GM23338 (cell line): ENCODE measurements around the gene CYTH3. TPM values are rescaled to one million over a fixed set of nuclear protein-coding genes. Genes with fewer than 3 reads are reported as not detected.

ENCODE experiments used
- ATAC-seq: fragments of 200-7000 bp; cut with Tn5 transposase; 3 replicates; pipeline ENCODE4 v1.9.1; 2020
- DNase-seq: peaks from one replicate; pipeline ENCODE4 v3.0.0-alpha.2; 2015; ENCODE audit warnings: low spot score
- H2AFZ ChIP-seq: fragments of 200-600 bp; sonication (generic); 2 replicates; pipeline ENCODE4 v1.8.0; 2016; ENCODE audit warnings: antibody characterized with exemption, mild to moderate bottlenecking, moderate library complexity
- H3F3A ChIP-seq: fragments of 200-600 bp; sonication (generic); replicated peaks from 2 replicates; pipeline ENCODE4 v1.8.0; 2017; ENCODE audit warnings: antibody characterized with exemption, mixed run types, low read depth
- H3K27ac ChIP-seq: fragments of 200-600 bp; sonication (generic); 2 replicates; pipeline ENCODE4 v1.6.1; 2016; ENCODE audit warnings: low read depth
- H3K27me3 ChIP-seq: fragments of 200-600 bp; sonication (generic); 2 replicates; pipeline ENCODE4 v1.8.0; 2016; ENCODE audit warnings: mild to moderate bottlenecking, mixed run types, moderate library complexity; ENCODE audit not compliant: insufficient read depth
- H3K36me3 ChIP-seq: fragments of 200-600 bp; sonication (generic); 2 replicates; pipeline ENCODE4 v1.8.0; 2016; ENCODE audit warnings: mild to moderate bottlenecking; ENCODE audit not compliant: insufficient read depth
- H3K4me1 ChIP-seq: fragments of 200-600 bp; sonication (generic); 2 replicates; pipeline ENCODE4 v1.8.0; 2016; ENCODE audit warnings: mild to moderate bottlenecking, moderate library complexity; ENCODE audit not compliant: insufficient read depth
- H3K4me2 ChIP-seq: fragments of 200-600 bp; sonication (generic); 2 replicates; pipeline ENCODE4 v1.7.1; 2017; ENCODE audit warnings: mixed run types
- H3K4me3 ChIP-seq: fragments of 200-600 bp; sonication (generic); 2 replicates; pipeline ENCODE4 v1.6.1; 2016; ENCODE audit warnings: mixed run types
- H3K79me2 ChIP-seq: fragments of 200-600 bp; sonication (generic); replicated peaks from 2 replicates; pipeline ENCODE4 v1.8.0; 2017; ENCODE audit warnings: mild to moderate bottlenecking; ENCODE audit not compliant: insufficient read depth
- H3K9me2 ChIP-seq: fragments of 200-600 bp; sonication (generic); 2 replicates; pipeline ENCODE4 v1.8.0; 2017; ENCODE audit not compliant: insufficient read depth
- H4K20me1 ChIP-seq: fragments of 200-600 bp; sonication (generic); replicated peaks from 2 replicates; pipeline ENCODE4 v1.8.0; 2017; ENCODE audit warnings: mild to moderate bottlenecking; ENCODE audit not compliant: insufficient read depth
- H3K27ac Mint-ChIP-seq: 2 replicates; pipeline ENCODE4 v1.8.0; 2020; ENCODE audit warnings: inconsistent platforms, mild to moderate bottlenecking, moderate library complexity, mixed read lengths
- H3K27me3 Mint-ChIP-seq: 3 replicates; pipeline ENCODE4 v1.8.0; 2022; ENCODE audit warnings: low read depth, mild to moderate bottlenecking, moderate library complexity, mixed read lengths, inconsistent platforms; ENCODE audit not compliant: insufficient read depth, poor library complexity
- H3K36me3 Mint-ChIP-seq: 3 replicates; pipeline ENCODE4 v1.8.0; 2021; ENCODE audit warnings: low read depth, mild to moderate bottlenecking, inconsistent platforms, moderate library complexity, mixed read lengths
- H3K4me1 Mint-ChIP-seq: 3 replicates; pipeline ENCODE4 v1.8.0; 2020; ENCODE audit warnings: mild to moderate bottlenecking, inconsistent platforms, mixed read lengths
- H3K4me3 Mint-ChIP-seq: 3 replicates; pipeline ENCODE4 v1.8.0; 2021; ENCODE audit warnings: moderate library complexity, mild to moderate bottlenecking, inconsistent platforms, mixed read lengths
- H3K9me3 Mint-ChIP-seq: 3 replicates; pipeline ENCODE4 v1.8.0; 2020; ENCODE audit warnings: moderate library complexity, mild to moderate bottlenecking, inconsistent platforms, mixed read lengths
- CREB1 ChIP-seq: fragments of 250-450 bp; sonication (Bioruptor Pico); IDR thresholded peaks from 2 replicates; pipeline ENCODE4 v1.5.0; 2020; ENCODE audit warnings: low read depth, mild to moderate bottlenecking, moderate library complexity
- CTCF ChIP-seq, 2 experiments: fragments of 200-600 bp in 1 of 2; sonication (generic) in 1 of 2; conservative IDR thresholded peaks; 2 replicates each; pipeline versions ENCODE4 v1.5.1 to v1.6.1; 2016 to 2017; ENCODE audit warnings: antibody characterized with exemption in 2 of 2, low read depth in 2 of 2, mild to moderate bottlenecking in 2 of 2, moderate library complexity in 1 of 2
- ETS1 ChIP-seq: IDR thresholded peaks from 2 replicates; pipeline ENCODE4 v1.6.1; 2016; ENCODE audit warnings: antibody characterized with exemption
- EZH2 ChIP-seq: fragments of 200-600 bp; sonication (generic); IDR thresholded peaks from one replicate; pipeline ENCODE4 v1.8.0; 2017; ENCODE audit warnings: antibody characterized with exemption, mild to moderate bottlenecking, low read depth; ENCODE audit not compliant: unreplicated experiment
- EZH2phosphoT487 ChIP-seq: fragments of 200-600 bp; sonication (generic); IDR thresholded peaks from one replicate; pipeline ENCODE4 v1.8.1; 2018; ENCODE audit warnings: antibody characterized with exemption; ENCODE audit not compliant: unreplicated experiment
- JUNB ChIP-seq: IDR thresholded peaks from one replicate; pipeline ENCODE4 v1.6.1; 2016; ENCODE audit warnings: antibody characterized with exemption; ENCODE audit not compliant: unreplicated experiment
- NANOG ChIP-seq: IDR thresholded peaks from 2 replicates; pipeline ENCODE4 v1.6.1; 2016; ENCODE audit warnings: antibody characterized with exemption, borderline replicate concordance
- POLR2AphosphoS5 ChIP-seq: IDR thresholded peaks from 2 replicates; pipeline ENCODE4 v1.6.1; 2016; ENCODE audit warnings: antibody characterized with exemption, low read depth
- STAT1 ChIP-seq: IDR thresholded peaks from one replicate; pipeline ENCODE4 v1.6.1; 2016; ENCODE audit warnings: antibody characterized with exemption; ENCODE audit not compliant: unreplicated experiment
- ZNF114 ChIP-seq: fragments of 250-450 bp; sonication (Bioruptor Pico); IDR thresholded peaks from 2 replicates; pipeline ENCODE4 v1.5.0; 2020; ENCODE audit warnings: mild to moderate bottlenecking, moderate library complexity
- ZNF331 ChIP-seq: fragments of 250-450 bp; sonication (Bioruptor Pico); IDR thresholded peaks from 2 replicates; pipeline ENCODE4 v1.5.0; 2020; ENCODE audit warnings: low read depth, mild to moderate bottlenecking, moderate library complexity
- ZNF462 ChIP-seq: fragments of 250-450 bp; sonication (Bioruptor Pico); IDR thresholded peaks from 2 replicates; pipeline ENCODE4 v1.5.0; 2020; ENCODE audit warnings: mild to moderate bottlenecking, moderate library complexity
- polyA plus RNA-seq: library from polyadenylated mRNA; unstranded; fragments of >200 nt; fragmentation: Nextera tagmentation; extraction: Ambion mirVana; gene quantifications from 2 replicates; pipeline ENCODE4 v1.2.1, GENCODE V29; 2016
- total RNA-seq: library from RNA; depleted of rRNA; stranded (reverse); fragments of >200 nt; shearing (Covaris generic); gene quantifications from 2 replicates; pipeline ENCODE4 v1.2.3, GENCODE V29; 2014
- TF ChIP-seq, protein P1 (sequence below): IDR thresholded peaks from one replicate; pipeline ENCODE4 v1.6.1; 2018; ENCODE audit warnings: antibody characterized with exemption; ENCODE audit not compliant: unreplicated experiment

The CYTH3 gene
- total and polyA plus RNA-seq, 2 experiments from 2014 or later = 4.6 to 15.3 TPM

DNA sequence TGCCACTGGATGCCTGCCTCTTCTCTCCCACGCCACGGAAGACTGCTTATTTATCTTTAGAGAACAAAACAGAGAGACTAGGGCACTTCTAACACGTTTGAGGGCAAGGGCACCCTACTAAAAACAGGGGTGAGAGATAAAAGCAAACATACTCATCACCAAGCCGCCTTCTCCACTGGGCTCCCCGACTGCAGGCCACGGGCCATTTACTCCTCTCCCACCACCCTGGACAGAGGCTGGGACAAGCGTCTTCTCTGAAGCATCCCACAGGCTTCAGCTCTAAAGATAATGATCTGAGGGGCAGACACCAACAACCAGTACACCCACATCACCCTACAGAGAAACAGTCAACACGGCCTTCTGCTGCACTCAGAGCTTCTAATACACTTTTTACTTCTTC is 78.7 kb downstream of the CYTH3 start:
- Histone ChIP-seq H3K4me1 (peaks cover 15% of the 10 kb centered on the region), H3K27ac (0 out of 2 replicates have a peak overlapping the region, but pooled peaks have one; percentile 55), H2AFZ (no peak overlapping the region), H3K36me3 (no peaks in the 10 kb centered on the region), H3F3A (no peaks in the 10 kb centered on the region), H3K79me2 (peaks cover 34% of the 10 kb centered on the region), H3K4me2 (no peak overlapping the region), H4K20me1 (no peaks in the 10 kb centered on the region), H3K27me3 (no peaks in the 10 kb centered on the region), H3K9me2 (no peaks in the 10 kb centered on the region), H3K4me3 (no peak overlapping the region)
- H3K36me3 Mint-ChIP-seq = peaks cover 2% of the 10 kb centered on the region; the same call in 1 of the 3 replicates
- no peaks in the 10 kb centered on the region for H3K9me3 Mint-ChIP-seq
- DNase-seq (no peak), ATAC-seq (no peak)
- no peak overlapping the region for H3K4me3 Mint-ChIP-seq
- H3K4me1 Mint-ChIP-seq = peaks cover 16% of the 10 kb centered on the region
- TF ChIP-seq JUNB (no peak), ZNF331 (CRISPR knock-in tag) (no peak), ZNF462 (CRISPR knock-in tag) (no peak), ETS1 (no peak), CREB1 (CRISPR knock-in tag) (no peak), EZH2 (no peak), ZNF114 (CRISPR knock-in tag) (no peak), STAT1 (no peak), POLR2AphosphoS5 (no peak), EZH2phosphoT487 (no peak), CTCF (conservative IDR thresholded peaks at IDR 0.05; ENCODE audit: low read depth in 2 of 2) (no peak), NANOG (no peak)
- TF ChIP-seq, protein P1, sequence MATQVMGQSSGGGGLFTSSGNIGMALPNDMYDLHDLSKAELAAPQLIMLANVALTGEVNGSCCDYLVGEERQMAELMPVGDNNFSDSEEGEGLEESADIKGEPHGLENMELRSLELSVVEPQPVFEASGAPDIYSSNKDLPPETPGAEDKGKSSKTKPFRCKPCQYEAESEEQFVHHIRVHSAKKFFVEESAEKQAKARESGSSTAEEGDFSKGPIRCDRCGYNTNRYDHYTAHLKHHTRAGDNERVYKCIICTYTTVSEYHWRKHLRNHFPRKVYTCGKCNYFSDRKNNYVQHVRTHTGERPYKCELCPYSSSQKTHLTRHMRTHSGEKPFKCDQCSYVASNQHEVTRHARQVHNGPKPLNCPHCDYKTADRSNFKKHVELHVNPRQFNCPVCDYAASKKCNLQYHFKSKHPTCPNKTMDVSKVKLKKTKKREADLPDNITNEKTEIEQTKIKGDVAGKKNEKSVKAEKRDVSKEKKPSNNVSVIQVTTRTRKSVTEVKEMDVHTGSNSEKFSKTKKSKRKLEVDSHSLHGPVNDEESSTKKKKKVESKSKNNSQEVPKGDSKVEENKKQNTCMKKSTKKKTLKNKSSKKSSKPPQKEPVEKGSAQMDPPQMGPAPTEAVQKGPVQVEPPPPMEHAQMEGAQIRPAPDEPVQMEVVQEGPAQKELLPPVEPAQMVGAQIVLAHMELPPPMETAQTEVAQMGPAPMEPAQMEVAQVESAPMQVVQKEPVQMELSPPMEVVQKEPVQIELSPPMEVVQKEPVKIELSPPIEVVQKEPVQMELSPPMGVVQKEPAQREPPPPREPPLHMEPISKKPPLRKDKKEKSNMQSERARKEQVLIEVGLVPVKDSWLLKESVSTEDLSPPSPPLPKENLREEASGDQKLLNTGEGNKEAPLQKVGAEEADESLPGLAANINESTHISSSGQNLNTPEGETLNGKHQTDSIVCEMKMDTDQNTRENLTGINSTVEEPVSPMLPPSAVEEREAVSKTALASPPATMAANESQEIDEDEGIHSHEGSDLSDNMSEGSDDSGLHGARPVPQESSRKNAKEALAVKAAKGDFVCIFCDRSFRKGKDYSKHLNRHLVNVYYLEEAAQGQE = no peak
- H3K27me3 Mint-ChIP-seq = no peaks in the 10 kb centered on the region
- peak overlapping the region; percentile 18; the same call in 1 of the 2 replicates for H3K27ac Mint-ChIP-seq
